NCI-H345 treated with DMSO at 0.1 percent for 48 hours (cell line): Measurements from ENCODE around the gene TROAP.
"Not testable (repeated sequence)": the region's sequence is repeated elsewhere in the genome, so short reads cannot be mapped to it uniquely, and the experiment has no call there.

Experiments
- DNase-seq: peaks from one replicate; lab custom pipeline; 2025; ENCODE audit not compliant: unreplicated experiment; lab: John Stamatoyannopoulos, UW

The TROAP gene

GRCh38 chr12:49322708-49323523 lies at the start of gene TROAP:
TSS of gene TROAP (plus strand) at chr12:49323255. CDS start at chr12:49323609, 354 bp downstream.
- DNase-seq, result peak; percentile 22

- no peak for DNase-seq
These were observed 49.2 kb upstream of the TROAP start for GRCh38 chr12:49273726-49274395.

- no peak for DNase-seq
These were observed 48.5 kb upstream of the TROAP start for GRCh38 chr12:49274396-49275069.

- no peak for DNase-seq
These were observed 46.5 kb upstream of the TROAP start for GRCh38 chr12:49276304-49277290.

- DNase-seq, result no peak
These were observed 45.6 kb upstream of the TROAP start for GRCh38 chr12:49277466-49277865.

GRCh38 chr12:49279706-49280159 lies 43.3 kb upstream of the TROAP start:
- no peak for DNase-seq

- DNase-seq, result not testable (repeated sequence)
These were observed 42.5 kb upstream of the TROAP start for GRCh38 chr12:49280545-49280944.

GRCh38 chr12:49282302-49282701 lies 40.8 kb upstream of the TROAP start:
- no peak for DNase-seq

- not testable (repeated sequence) for DNase-seq
These were observed 40.2 kb upstream of the TROAP start for GRCh38 chr12:49282740-49283375.

GRCh38 chr12:49283541-49284429 lies 39.3 kb upstream of the TROAP start:
- no peak for DNase-seq

GRCh38 chr12:49284672-49285071 lies 38.4 kb upstream of the TROAP start:
- DNase-seq, result no peak

GRCh38 chr12:49287876-49288275 lies 35.2 kb upstream of the TROAP start:
- no peak for DNase-seq

- DNase-seq, result no peak
These were observed 34.6 kb upstream of the TROAP start for GRCh38 chr12:49288412-49288853.

- DNase-seq, result no peak
These were observed 34.0 kb upstream of the TROAP start for GRCh38 chr12:49288922-49289555.

GRCh38 chr12:49292729-49293055 lies 30.4 kb upstream of the TROAP start:
- DNase-seq, result no peak

GRCh38 chr12:49293056-49293956 lies 29.7 kb upstream of the TROAP start:
- DNase-seq, result no peak

- DNase-seq, result no peak
These were observed 28.8 kb upstream of the TROAP start for GRCh38 chr12:49294086-49294803.
